DND-41 (cell line): ENCODE data around the gene GRAMD2B.
"Not testable (repeated sequence)": the region's sequence is repeated elsewhere in the genome, so short reads cannot be mapped to it uniquely, and the experiment has no call there.

Source experiments
- ATAC-seq: fragments of 200-7000 bp; cut with Tn5 transposase; 3 replicates; pipeline ENCODE4 v1.9.1; 2021; ENCODE audit warnings: low read depth; ENCODE audit not compliant: insufficient read depth
- DNase-seq: peaks from one replicate; pipeline ENCODE4 v3.0.0-alpha.2; 2020
- H2AFZ ChIP-seq: 2 replicates; pipeline ENCODE4 v1.6.0; 2012; ENCODE audit warnings: low read depth, low read length
- H3K27ac ChIP-seq: 2 replicates; pipeline ENCODE4 v1.5.1; 2012; ENCODE audit warnings: low read length, inconsistent platforms
- H3K27me3 ChIP-seq: fragments of 200-600 bp; sonication (generic); 2 replicates; pipeline ENCODE4 v1.6.0; 2012; ENCODE audit warnings: low read length, mild to moderate bottlenecking, inconsistent platforms; ENCODE audit not compliant: insufficient read depth, poor library complexity
- H3K36me3 ChIP-seq: 2 replicates; pipeline ENCODE4 v1.5.1; 2012; ENCODE audit warnings: low read length, inconsistent platforms; ENCODE audit not compliant: insufficient read depth
- H3K4me1 ChIP-seq: 2 replicates; pipeline ENCODE4 v1.5.1; 2012; ENCODE audit warnings: mild to moderate bottlenecking, low read length; ENCODE audit not compliant: insufficient read depth
- H3K4me2 ChIP-seq: 2 replicates; pipeline ENCODE4 v1.6.0; 2012; ENCODE audit warnings: mild to moderate bottlenecking, moderate library complexity, low read length, inconsistent platforms; ENCODE audit not compliant: insufficient read depth
- H3K4me3 ChIP-seq, 2 experiments: fragments of 200-600 bp in 1 of 2; shearing (Covaris generic) in 1 of 2; 2 replicates each; pipeline ENCODE4 v1.5.1; 2012 to 2016; ENCODE audit warnings: inconsistent platforms in 2 of 2, low read length in 2 of 2, mild to moderate bottlenecking in 2 of 2, low read depth in 1 of 2, moderate library complexity in 1 of 2
- H3K79me2 ChIP-seq: 2 replicates; pipeline ENCODE4 v1.6.0; 2012; ENCODE audit warnings: low read length, inconsistent platforms; ENCODE audit not compliant: insufficient read depth
- H3K9ac ChIP-seq: 2 replicates; pipeline ENCODE4 v1.6.0; 2012; ENCODE audit warnings: low read depth, mild to moderate bottlenecking, inconsistent platforms, low read length, moderate library complexity
- H3K9me3 ChIP-seq: 2 replicates; pipeline ENCODE4 v1.5.1; 2012; ENCODE audit warnings: low read length, moderate library complexity, mild to moderate bottlenecking, inconsistent platforms; ENCODE audit not compliant: insufficient read depth, severe bottlenecking
- H4K20me1 ChIP-seq: 2 replicates; pipeline ENCODE4 v1.6.0; 2012; ENCODE audit warnings: low read length; ENCODE audit not compliant: insufficient read depth
- EZH2 ChIP-seq: IDR thresholded peaks from 3 replicates; pipeline ENCODE4 v1.6.1; 2012; ENCODE audit warnings: borderline replicate concordance, low read depth, mild to moderate bottlenecking, moderate library complexity, low read length, inconsistent platforms; ENCODE audit not compliant: severe bottlenecking
- TF ChIP-seq, protein P1 (sequence below): IDR thresholded peaks from 2 replicates; pipeline ENCODE4 v1.5.1; 2012; ENCODE audit warnings: borderline replicate concordance, low read length, moderate library complexity, mild to moderate bottlenecking; ENCODE audit not compliant: poor library complexity, severe bottlenecking; ENCODE audit errors: extremely low read depth

The GRAMD2B gene

GRCh38 chr5:126435714-126436113 is 12.5 kb downstream of the GRAMD2B start:
- H3K4me1 ChIP-seq = no peaks in the 10 kb centered on the region
- H3K27me3 ChIP-seq = no peaks in the 10 kb centered on the region
- H3K27ac ChIP-seq = no peak overlapping the region
- H2AFZ ChIP-seq = no peak overlapping the region
- no peak for TF ChIP-seq EZH2
- TF ChIP-seq, protein P1, sequence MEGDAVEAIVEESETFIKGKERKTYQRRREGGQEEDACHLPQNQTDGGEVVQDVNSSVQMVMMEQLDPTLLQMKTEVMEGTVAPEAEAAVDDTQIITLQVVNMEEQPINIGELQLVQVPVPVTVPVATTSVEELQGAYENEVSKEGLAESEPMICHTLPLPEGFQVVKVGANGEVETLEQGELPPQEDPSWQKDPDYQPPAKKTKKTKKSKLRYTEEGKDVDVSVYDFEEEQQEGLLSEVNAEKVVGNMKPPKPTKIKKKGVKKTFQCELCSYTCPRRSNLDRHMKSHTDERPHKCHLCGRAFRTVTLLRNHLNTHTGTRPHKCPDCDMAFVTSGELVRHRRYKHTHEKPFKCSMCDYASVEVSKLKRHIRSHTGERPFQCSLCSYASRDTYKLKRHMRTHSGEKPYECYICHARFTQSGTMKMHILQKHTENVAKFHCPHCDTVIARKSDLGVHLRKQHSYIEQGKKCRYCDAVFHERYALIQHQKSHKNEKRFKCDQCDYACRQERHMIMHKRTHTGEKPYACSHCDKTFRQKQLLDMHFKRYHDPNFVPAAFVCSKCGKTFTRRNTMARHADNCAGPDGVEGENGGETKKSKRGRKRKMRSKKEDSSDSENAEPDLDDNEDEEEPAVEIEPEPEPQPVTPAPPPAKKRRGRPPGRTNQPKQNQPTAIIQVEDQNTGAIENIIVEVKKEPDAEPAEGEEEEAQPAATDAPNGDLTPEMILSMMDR = no peak
- no peak for ATAC-seq
- no peaks in the 10 kb centered on the region for H4K20me1 ChIP-seq
- no peaks in the 10 kb centered on the region for H3K36me3 ChIP-seq
- H3K9ac ChIP-seq = no peak overlapping the region
- no peaks in the 10 kb centered on the region for H3K79me2 ChIP-seq
- no peaks in the 10 kb centered on the region for H3K9me3 ChIP-seq
- DNase-seq = no peak
- H3K4me2 ChIP-seq = no peak overlapping the region
- H3K4me3 ChIP-seq = no peak overlapping the region

DNA sequence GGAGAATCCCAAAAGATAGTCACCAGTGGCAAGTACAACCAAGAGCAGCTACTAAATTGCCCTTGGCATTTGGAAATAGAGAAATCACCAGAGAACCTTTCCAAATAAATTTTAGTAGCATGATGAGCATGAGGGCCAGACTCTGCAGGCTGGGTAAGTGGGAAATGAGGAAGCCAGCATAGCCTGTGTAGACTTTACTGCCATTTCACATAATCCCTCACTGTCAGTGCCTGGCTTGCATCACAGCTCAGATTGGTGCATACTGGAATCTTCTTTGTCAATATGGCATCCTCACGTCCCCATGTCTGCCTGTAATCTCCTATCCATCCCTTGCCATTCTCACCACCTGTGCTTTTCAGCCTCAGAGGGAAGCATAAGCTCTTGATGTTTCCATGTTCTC is 14.5 kb downstream of the GRAMD2B start:
- Histone ChIP-seq H2AFZ (no peak overlapping the region), H4K20me1 (no peaks in the 10 kb centered on the region), H3K27ac (no peak overlapping the region), H3K4me2 (no peak overlapping the region), H3K9ac (no peak overlapping the region), H3K9me3 (no peaks in the 10 kb centered on the region), H3K4me1 (no peaks in the 10 kb centered on the region), H3K4me3 (no peak overlapping the region), H3K36me3 (no peaks in the 10 kb centered on the region), H3K79me2 (no peaks in the 10 kb centered on the region), H3K27me3 (no peaks in the 10 kb centered on the region)
- ATAC-seq (no peak), DNase-seq (no peak)
- TF ChIP-seq, protein P1 = no peak
- no peak for TF ChIP-seq EZH2

GRCh38 chr5:126438267-126438666 is 15.1 kb downstream of the GRAMD2B start:
- Histone ChIP-seq H2AFZ (no peak overlapping the region), H3K9me3 (no peaks in the 10 kb centered on the region), H3K27ac (no peak overlapping the region), H3K9ac (no peak overlapping the region), H3K4me3 (no peak overlapping the region), H3K36me3 (no peaks in the 10 kb centered on the region), H3K79me2 (no peaks in the 10 kb centered on the region), H3K4me1 (no peaks in the 10 kb centered on the region; the same call in 1 of the 2 replicates), H3K27me3 (no peaks in the 10 kb centered on the region), H4K20me1 (no peaks in the 10 kb centered on the region), H3K4me2 (no peak overlapping the region)
- ATAC-seq (no peak), DNase-seq (no peak)
- TF ChIP-seq, protein P1 = no peak
- TF ChIP-seq EZH2 = no peak

DNA sequence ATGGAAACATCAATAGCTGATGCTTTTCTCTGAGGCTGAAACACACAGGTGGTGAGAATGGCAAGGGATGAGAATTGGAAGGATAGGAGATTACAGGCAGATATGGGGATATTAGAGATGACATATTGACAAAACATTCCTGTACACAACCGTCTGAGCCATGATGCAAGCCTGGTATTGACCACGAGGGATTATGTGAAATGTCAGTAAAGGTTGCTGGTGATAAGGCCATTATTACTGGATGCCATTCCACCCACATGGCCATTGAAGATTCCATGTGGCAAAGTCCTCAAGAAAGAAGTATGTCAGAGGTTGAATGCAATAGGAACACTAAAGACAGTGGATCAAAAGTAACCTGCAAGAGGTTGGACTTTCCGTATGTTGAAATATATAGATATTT is 15.7 kb downstream of the GRAMD2B start:
- Histone ChIP-seq H3K9ac (no peak overlapping the region), H3K4me1 (no peaks in the 10 kb centered on the region; the same call in 1 of the 2 replicates), H3K36me3 (no peaks in the 10 kb centered on the region), H3K27me3 (no peaks in the 10 kb centered on the region), H4K20me1 (no peaks in the 10 kb centered on the region), H3K79me2 (no peaks in the 10 kb centered on the region), H3K27ac (no peak overlapping the region), H2AFZ (no peak overlapping the region), H3K4me2 (no peak overlapping the region), H3K4me3 (no peak overlapping the region), H3K9me3 (no peaks in the 10 kb centered on the region)
- DNase-seq (no peak), ATAC-seq (no peak)
- TF ChIP-seq, protein P1 = no peak
- no peak for TF ChIP-seq EZH2

GRCh38 chr5:126439724-126440123 is 16.5 kb downstream of the GRAMD2B start:
- not testable (repeated sequence) for ATAC-seq, H3K27ac ChIP-seq, H3K4me1 ChIP-seq, H3K79me2 ChIP-seq, H3K4me2 ChIP-seq, H4K20me1 ChIP-seq, H3K9ac ChIP-seq, H3K9me3 ChIP-seq, DNase-seq, H3K4me3 ChIP-seq, H2AFZ ChIP-seq, H3K27me3 ChIP-seq, H3K36me3 ChIP-seq
